SH-SY5Y (cell line): ENCODE data around the gene HIP1R.

ENCODE experiments used
- GATA2 ChIP-seq: IDR thresholded peaks from 2 replicates; pipeline ENCODE4 v1.6.1; 2011; ENCODE audit warnings: mild to moderate bottlenecking, low read depth, low read length
- GATA3 ChIP-seq: IDR thresholded peaks from 2 replicates; pipeline ENCODE4 v1.6.1; 2011; ENCODE audit warnings: low read depth, mild to moderate bottlenecking, low read length, moderate library complexity

GRCh38 chr12:122789637-122790036 is 45.6 kb upstream of the HIP1R start:
- TF ChIP-seq GATA2, result no peak
- TF ChIP-seq GATA3, result no peak
